Ovary (tissue), 10 donors: ENCODE measurements around the gene GAREM1. TPM values are rescaled to one million over a fixed set of nuclear protein-coding genes. Genes with fewer than 3 reads are reported as not detected.

Experiments
- DNase-seq, 5 donors: peaks; one replicate each; pipeline ENCODE4 v3.0.0-alpha.2; 2019 to 2020
- H3K27ac ChIP-seq, 2 donors: fragments of 200-600 bp; one replicate each; pipeline versions ENCODE4 v1.5.1 to v1.8.0; 2019 to 2022
- H3K27me3 ChIP-seq: fragments of 200-600 bp; one replicate; pipeline ENCODE4 v1.8.0; 2022
- H3K36me3 ChIP-seq: fragments of 200-600 bp; sonication (generic); one replicate; pipeline ENCODE4 v1.5.1; 2019
- H3K4me1 ChIP-seq: one replicate; pipeline ENCODE4 v1.8.1; 2013; ENCODE audit warnings: mild to moderate bottlenecking, moderate library complexity; ENCODE audit not compliant: insufficient read depth
- H3K4me3 ChIP-seq: fragments of 200-600 bp; sonication (generic); one replicate; pipeline ENCODE4 v1.5.1; 2017
- H3K9me3 ChIP-seq, 2 donors: fragments of 200-600 bp in 1 of 2; sonication (generic) in 1 of 2; one replicate each; pipeline versions ENCODE4 v1.5.1 to v1.8.1; 2013 to 2019; ENCODE audit warnings: mild to moderate bottlenecking in 1 of 2, moderate library complexity in 1 of 2
- CTCF ChIP-seq, 3 donors: fragments of 450-650 bp in 2 of 3; fragments of 200-600 bp in 1 of 3; IDR thresholded peaks; one replicate each; pipeline versions ENCODE4 v1.5.1 to v1.8.0; 2016 to 2022; ENCODE audit warnings: antibody characterized with exemption in 3 of 3, mild to moderate bottlenecking in 1 of 3
- EP300 ChIP-seq: sonication (generic); formaldehyde crosslinking; IDR thresholded peaks from one replicate; pipeline ENCODE4 v1.6.1; 2017; ENCODE audit warnings: antibody characterized with exemption
- POLR2A ChIP-seq: fragments of 450-650 bp; IDR thresholded peaks from one replicate; pipeline ENCODE4 v1.6.1; 2017; ENCODE audit warnings: antibody characterized with exemption, mild to moderate bottlenecking, moderate library complexity
- WGBS, 3 donors: extraction: QIAGEN DNeasy Blood & Tissue Kit in 1 of 3; methylation state at CpG; one replicate each; pipeline versions ENCODE4 v1.1.5 to v1.1.7; 2013 to 2017; 5-methylcytosine and 5-hydroxymethylcytosine counted together
- intact Hi-C, 4 donors: fragments of 100-400 bp; cut with DNase I; formaldehyde crosslinking; loops; one replicate each; pipeline versions ENCODE4 v1.11.0 to v1.15.1; 2022 to 2023
- long read RNA-seq, 3 donors: library from polyadenylated mRNA in 2 of 3; unstranded in 2 of 3; transcript quantifications; one replicate each; pipeline ENCODE4 v2.0.0 and lab custom pipeline, GENCODE V29; 2021 to 2026
- polyA plus RNA-seq, 2 donors: library from polyadenylated mRNA; stranded (reverse); fragments of 200-250 nt in 1 of 2; fragments of 350-450 nt in 1 of 2; fragmentation: Illumina TruSeq in 1 of 2; extraction: RNeasy Lipid Tissue Mini Kit (QIAGEN cat#74804) in 1 of 2; gene quantifications; one replicate each; pipeline ENCODE4 v1.2.3, GENCODE V29; 2013 to 2014
- total RNA-seq, 7 donors: library from RNA; depleted of rRNA in 2 of 7; stranded (reverse); fragments of >200 nt in 2 of 7; fragmentation: NEBNext Ultra II Directional in 3 of 7; extraction: Animal tissue kit (Norgen Biotek cat#: 25700) in 3 of 7; gene quantifications; one replicate each; pipeline versions ENCODE4 v1.1.0 to v1.2.4, GENCODE V29; 2016 to 2023
- donor health status: DM: no; HTN: no; CAD: no; lungs with moderate emphysema.
- donor health status: DM: no; HTN: no; CAD: no.
- donor health status: Bipolar disorder and iron deficiency.
- donor health status: DM: yes; HTN: yes; CAD: no.
- donor health status: DM: no; HTN: no; CAD: no.
- donor health status: DM: yes; HTN: yes; CAD: no.

GAREM1 gene
- total RNA-seq (10 to 100 TPM in 1 of 7 donors, 1 to 10 TPM in 6; 3.7 to 15.2 (median 7.1) TPM), polyA plus RNA-seq (10 to 100 TPM in 1 of 2 donors, 1 to 10 TPM in 1; 2.7 to 10.3 TPM)
- long read RNA-seq, donor 1, partial matches to known transcripts, result 1 of 5 reads
- long read RNA-seq, donor 1, other reads (novel, unspliced or antisense), result 4 of 5 reads
- long read RNA-seq, donor 2, partial matches to known transcripts, result 389 of 390 reads
- long read RNA-seq, donor 2, other reads (novel, unspliced or antisense), result 0 of 390 reads
- long read RNA-seq, donor 3, full-length matches to known transcripts, result 5 of 6 reads
- long read RNA-seq, donor 3, partial matches to known transcripts, result 0 of 6 reads
- long read RNA-seq, donor 3, other reads (novel, unspliced or antisense), result 1 of 6 reads

GRCh38 chr18:32470714-32471633, at the start of gene GAREM1:
Gene GAREM1 (minus strand): TSS chr18:32470882. CDS start chr18:32470428, 454 bp downstream.
- Histone ChIP-seq H3K36me3 (no peaks in the 10 kb centered on the region), H3K9me3 (no peaks in the 10 kb centered on the region), H3K27ac (peak within 1 kb of the TSS; percentile 79 to 89), H3K4me3 (peak within 1 kb of the TSS; percentile 91), H3K27me3 (no peaks in the 10 kb centered on the region), H3K4me1 (peaks cover 5% of the 10 kb centered on the region)
- 1% methylated on average over 77 to 82 of the region's 82 CpGs for WGBS, 3 donors
- peak; percentile 40 to 93 (median 90) for TF ChIP-seq CTCF (IDR thresholded peaks at IDR 0.05)
- TF ChIP-seq EP300, result no peak
- peak; percentile 85 for TF ChIP-seq POLR2A
- peak; percentile 94 to 97 (median 96) for DNase-seq
- intact Hi-C loops, result loop anchor here in 3 of 4 donors (5.0 to 10.0 kb wide), 2 partner anchors 186 to 199 kb away; no protein-coding TSS in a partner anchor

- H3K36me3 ChIP-seq, result no peaks in the 10 kb centered on the region
- 83 to 94% (median 91%) methylated on average over 7 of the region's 7 CpGs for WGBS, 3 donors
- H3K27ac ChIP-seq, result no peak overlapping the region
- no peaks in the 10 kb centered on the region for H3K4me1 ChIP-seq
- DNase-seq, result no peak
- no peaks in the 10 kb centered on the region for H3K9me3 ChIP-seq
- no peaks in the 10 kb centered on the region for H3K27me3 ChIP-seq
- TF ChIP-seq CTCF (IDR thresholded peaks at IDR 0.05), result no peak
- no peak for TF ChIP-seq POLR2A
- TF ChIP-seq EP300, result no peak
- no peak overlapping the region for H3K4me3 ChIP-seq
- intact Hi-C loops, result no loop called here
Measured at GRCh38 chr18:32511147-32511546, 40.5 kb upstream of the GAREM1 start.

- TF ChIP-seq POLR2A, result no peak
- H3K4me1 ChIP-seq, result no peaks in the 10 kb centered on the region
- intact Hi-C loops, result no loop called here
- H3K27me3 ChIP-seq, result no peaks in the 10 kb centered on the region
- no peaks in the 10 kb centered on the region for H3K9me3 ChIP-seq
- 18 to 42% (median 25%) methylated on average over 3 of the region's 3 CpGs for WGBS, 3 donors
- no peak overlapping the region for H3K4me3 ChIP-seq
- H3K36me3 ChIP-seq, result no peaks in the 10 kb centered on the region
- no peak for DNase-seq
- H3K27ac ChIP-seq, result no peak overlapping the region
Measured at GRCh38 chr18:32509111-32509510, 38.4 kb upstream of the GAREM1 start.

GRCh38 chr18:32507093-32507492, 36.4 kb upstream of the GAREM1 start:
- Histone ChIP-seq H3K27me3 (no peaks in the 10 kb centered on the region), H3K36me3 (no peaks in the 10 kb centered on the region), H3K4me3 (no peak overlapping the region), H3K9me3 (no peaks in the 10 kb centered on the region), H3K4me1 (no peaks in the 10 kb centered on the region), H3K27ac (no peak overlapping the region)
- no peak for DNase-seq
- TF ChIP-seq CTCF (IDR thresholded peaks at IDR 0.05) (no peak), EP300 (no peak), POLR2A (no peak)
- 43 to 71% (median 44%) methylated on average over 1 of the region's 1 CpG for WGBS, 3 donors
- intact Hi-C loops, result no loop called here
